ENCODE data around the gene PCDH9. TPM values are rescaled to one million over a fixed set of nuclear protein-coding genes. Genes with fewer than 3 reads are reported as not detected.

The PCDH9 gene
- total and polyA plus RNA-seq, 2 experiments from 2014 or later, result 0.31 to 0.52 TPM

DNA sequence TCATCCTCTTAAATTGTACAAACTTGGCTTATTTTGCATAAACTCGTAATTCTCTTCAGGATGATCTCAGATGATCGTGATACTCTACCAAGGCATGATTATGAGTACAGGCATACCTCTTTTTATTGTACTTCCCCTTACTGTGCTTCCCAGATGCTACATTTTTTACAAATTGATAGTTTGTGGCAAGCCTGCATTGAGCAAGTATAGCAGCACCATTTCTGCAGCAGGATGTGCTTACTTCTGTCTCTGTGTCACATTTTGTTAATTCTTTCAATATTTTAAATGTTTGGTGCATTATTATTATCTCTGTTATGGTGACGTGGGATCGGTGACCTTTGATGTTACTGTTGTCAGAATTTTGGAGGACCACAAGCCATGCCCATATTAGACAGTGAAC is 752.3 kb downstream of the PCDH9 start (continued):
- TF ChIP-seq, protein P1, sequence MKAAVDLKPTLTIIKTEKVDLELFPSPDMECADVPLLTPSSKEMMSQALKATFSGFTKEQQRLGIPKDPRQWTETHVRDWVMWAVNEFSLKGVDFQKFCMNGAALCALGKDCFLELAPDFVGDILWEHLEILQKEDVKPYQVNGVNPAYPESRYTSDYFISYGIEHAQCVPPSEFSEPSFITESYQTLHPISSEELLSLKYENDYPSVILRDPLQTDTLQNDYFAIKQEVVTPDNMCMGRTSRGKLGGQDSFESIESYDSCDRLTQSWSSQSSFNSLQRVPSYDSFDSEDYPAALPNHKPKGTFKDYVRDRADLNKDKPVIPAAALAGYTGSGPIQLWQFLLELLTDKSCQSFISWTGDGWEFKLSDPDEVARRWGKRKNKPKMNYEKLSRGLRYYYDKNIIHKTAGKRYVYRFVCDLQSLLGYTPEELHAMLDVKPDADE (IDR thresholded peaks at IDR 0.05), result no peak
- TF ChIP-seq EZH2 (IDR thresholded peaks at IDR 0.05; ENCODE audit: low read depth, unreplicated experiment) (no peak), EZH2phosphoT487 (IDR thresholded peaks at IDR 0.05; ENCODE audit: unreplicated experiment) (no peak), ZNF331 (CRISPR knock-in tag; IDR thresholded peaks at IDR 0.05; ENCODE audit: low read depth) (no peak), NANOG (IDR thresholded peaks at IDR 0.05; ENCODE audit: borderline replicate concordance) (no peak)
- TF ChIP-seq, protein P2, sequence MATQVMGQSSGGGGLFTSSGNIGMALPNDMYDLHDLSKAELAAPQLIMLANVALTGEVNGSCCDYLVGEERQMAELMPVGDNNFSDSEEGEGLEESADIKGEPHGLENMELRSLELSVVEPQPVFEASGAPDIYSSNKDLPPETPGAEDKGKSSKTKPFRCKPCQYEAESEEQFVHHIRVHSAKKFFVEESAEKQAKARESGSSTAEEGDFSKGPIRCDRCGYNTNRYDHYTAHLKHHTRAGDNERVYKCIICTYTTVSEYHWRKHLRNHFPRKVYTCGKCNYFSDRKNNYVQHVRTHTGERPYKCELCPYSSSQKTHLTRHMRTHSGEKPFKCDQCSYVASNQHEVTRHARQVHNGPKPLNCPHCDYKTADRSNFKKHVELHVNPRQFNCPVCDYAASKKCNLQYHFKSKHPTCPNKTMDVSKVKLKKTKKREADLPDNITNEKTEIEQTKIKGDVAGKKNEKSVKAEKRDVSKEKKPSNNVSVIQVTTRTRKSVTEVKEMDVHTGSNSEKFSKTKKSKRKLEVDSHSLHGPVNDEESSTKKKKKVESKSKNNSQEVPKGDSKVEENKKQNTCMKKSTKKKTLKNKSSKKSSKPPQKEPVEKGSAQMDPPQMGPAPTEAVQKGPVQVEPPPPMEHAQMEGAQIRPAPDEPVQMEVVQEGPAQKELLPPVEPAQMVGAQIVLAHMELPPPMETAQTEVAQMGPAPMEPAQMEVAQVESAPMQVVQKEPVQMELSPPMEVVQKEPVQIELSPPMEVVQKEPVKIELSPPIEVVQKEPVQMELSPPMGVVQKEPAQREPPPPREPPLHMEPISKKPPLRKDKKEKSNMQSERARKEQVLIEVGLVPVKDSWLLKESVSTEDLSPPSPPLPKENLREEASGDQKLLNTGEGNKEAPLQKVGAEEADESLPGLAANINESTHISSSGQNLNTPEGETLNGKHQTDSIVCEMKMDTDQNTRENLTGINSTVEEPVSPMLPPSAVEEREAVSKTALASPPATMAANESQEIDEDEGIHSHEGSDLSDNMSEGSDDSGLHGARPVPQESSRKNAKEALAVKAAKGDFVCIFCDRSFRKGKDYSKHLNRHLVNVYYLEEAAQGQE (IDR thresholded peaks at IDR 0.05; ENCODE audit: unreplicated experiment), result no peak

DNA sequence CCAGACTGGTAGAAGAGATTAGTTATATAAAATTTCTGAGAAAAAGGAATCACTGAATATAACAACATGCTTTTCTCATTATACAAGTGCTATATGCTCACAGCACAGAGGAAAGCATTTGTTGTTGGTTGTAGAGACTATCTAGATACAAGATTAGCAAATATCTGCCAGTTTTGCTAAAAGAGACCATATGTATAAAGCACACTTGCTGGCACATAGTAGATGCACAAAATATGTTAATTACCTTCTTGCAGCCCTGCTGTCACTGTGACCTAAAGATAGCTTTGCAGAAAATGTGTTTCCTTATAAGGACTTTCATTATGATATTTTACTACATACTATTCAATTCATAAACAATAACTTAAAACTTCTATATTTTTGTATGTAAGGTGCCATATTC is 755.1 kb downstream of the PCDH9 start:
- no peak for DNase-seq (ENCODE audit: low spot score)
- H3K36me3 Mint-ChIP-seq (ENCODE audit: low read depth), result 0 out of 3 replicates have a peak, but pooled peaks cover 2% of the 10 kb centered on the region
- no peak for ATAC-seq
- no peak overlapping the region for H3K4me3 ChIP-seq
- H3K9me2 ChIP-seq (ENCODE audit: insufficient read depth), result no peaks in the 10 kb centered on the region
- H2AFZ ChIP-seq, result no peak overlapping the region
- H3K27ac ChIP-seq (ENCODE audit: low read depth), result no peak overlapping the region
- H3K4me1 ChIP-seq (ENCODE audit: insufficient read depth), result no peaks in the 10 kb centered on the region
- H3K27ac Mint-ChIP-seq, result no peak overlapping the region
- H3K4me1 Mint-ChIP-seq, result no peaks in the 10 kb centered on the region
- H4K20me1 ChIP-seq (replicated peaks; ENCODE audit: insufficient read depth), result no peaks in the 10 kb centered on the region
- no peaks in the 10 kb centered on the region for H3K9me3 Mint-ChIP-seq
- no peaks in the 10 kb centered on the region for H3F3A ChIP-seq (replicated peaks; ENCODE audit: low read depth)
- no peaks in the 10 kb centered on the region for H3K27me3 ChIP-seq (ENCODE audit: insufficient read depth)
- H3K4me3 Mint-ChIP-seq, result no peak overlapping the region
- no peaks in the 10 kb centered on the region for H3K36me3 ChIP-seq (ENCODE audit: insufficient read depth)
- no peak overlapping the region for H3K4me2 ChIP-seq
- no peaks in the 10 kb centered on the region for H3K79me2 ChIP-seq (replicated peaks; ENCODE audit: insufficient read depth)
- no peaks in the 10 kb centered on the region for H3K27me3 Mint-ChIP-seq (ENCODE audit: insufficient read depth, low read depth, poor library complexity)
- no peak for TF ChIP-seq POLR2AphosphoS5 (IDR thresholded peaks at IDR 0.05; ENCODE audit: low read depth)
- TF ChIP-seq EZH2 (IDR thresholded peaks at IDR 0.05; ENCODE audit: low read depth, unreplicated experiment), result no peak
- no peak for TF ChIP-seq ZNF114 (CRISPR knock-in tag; IDR thresholded peaks at IDR 0.05)
- no peak for TF ChIP-seq ZNF331 (CRISPR knock-in tag; IDR thresholded peaks at IDR 0.05; ENCODE audit: low read depth)
- TF ChIP-seq, protein P1 (IDR thresholded peaks at IDR 0.05), result no peak
- TF ChIP-seq, protein P3, sequence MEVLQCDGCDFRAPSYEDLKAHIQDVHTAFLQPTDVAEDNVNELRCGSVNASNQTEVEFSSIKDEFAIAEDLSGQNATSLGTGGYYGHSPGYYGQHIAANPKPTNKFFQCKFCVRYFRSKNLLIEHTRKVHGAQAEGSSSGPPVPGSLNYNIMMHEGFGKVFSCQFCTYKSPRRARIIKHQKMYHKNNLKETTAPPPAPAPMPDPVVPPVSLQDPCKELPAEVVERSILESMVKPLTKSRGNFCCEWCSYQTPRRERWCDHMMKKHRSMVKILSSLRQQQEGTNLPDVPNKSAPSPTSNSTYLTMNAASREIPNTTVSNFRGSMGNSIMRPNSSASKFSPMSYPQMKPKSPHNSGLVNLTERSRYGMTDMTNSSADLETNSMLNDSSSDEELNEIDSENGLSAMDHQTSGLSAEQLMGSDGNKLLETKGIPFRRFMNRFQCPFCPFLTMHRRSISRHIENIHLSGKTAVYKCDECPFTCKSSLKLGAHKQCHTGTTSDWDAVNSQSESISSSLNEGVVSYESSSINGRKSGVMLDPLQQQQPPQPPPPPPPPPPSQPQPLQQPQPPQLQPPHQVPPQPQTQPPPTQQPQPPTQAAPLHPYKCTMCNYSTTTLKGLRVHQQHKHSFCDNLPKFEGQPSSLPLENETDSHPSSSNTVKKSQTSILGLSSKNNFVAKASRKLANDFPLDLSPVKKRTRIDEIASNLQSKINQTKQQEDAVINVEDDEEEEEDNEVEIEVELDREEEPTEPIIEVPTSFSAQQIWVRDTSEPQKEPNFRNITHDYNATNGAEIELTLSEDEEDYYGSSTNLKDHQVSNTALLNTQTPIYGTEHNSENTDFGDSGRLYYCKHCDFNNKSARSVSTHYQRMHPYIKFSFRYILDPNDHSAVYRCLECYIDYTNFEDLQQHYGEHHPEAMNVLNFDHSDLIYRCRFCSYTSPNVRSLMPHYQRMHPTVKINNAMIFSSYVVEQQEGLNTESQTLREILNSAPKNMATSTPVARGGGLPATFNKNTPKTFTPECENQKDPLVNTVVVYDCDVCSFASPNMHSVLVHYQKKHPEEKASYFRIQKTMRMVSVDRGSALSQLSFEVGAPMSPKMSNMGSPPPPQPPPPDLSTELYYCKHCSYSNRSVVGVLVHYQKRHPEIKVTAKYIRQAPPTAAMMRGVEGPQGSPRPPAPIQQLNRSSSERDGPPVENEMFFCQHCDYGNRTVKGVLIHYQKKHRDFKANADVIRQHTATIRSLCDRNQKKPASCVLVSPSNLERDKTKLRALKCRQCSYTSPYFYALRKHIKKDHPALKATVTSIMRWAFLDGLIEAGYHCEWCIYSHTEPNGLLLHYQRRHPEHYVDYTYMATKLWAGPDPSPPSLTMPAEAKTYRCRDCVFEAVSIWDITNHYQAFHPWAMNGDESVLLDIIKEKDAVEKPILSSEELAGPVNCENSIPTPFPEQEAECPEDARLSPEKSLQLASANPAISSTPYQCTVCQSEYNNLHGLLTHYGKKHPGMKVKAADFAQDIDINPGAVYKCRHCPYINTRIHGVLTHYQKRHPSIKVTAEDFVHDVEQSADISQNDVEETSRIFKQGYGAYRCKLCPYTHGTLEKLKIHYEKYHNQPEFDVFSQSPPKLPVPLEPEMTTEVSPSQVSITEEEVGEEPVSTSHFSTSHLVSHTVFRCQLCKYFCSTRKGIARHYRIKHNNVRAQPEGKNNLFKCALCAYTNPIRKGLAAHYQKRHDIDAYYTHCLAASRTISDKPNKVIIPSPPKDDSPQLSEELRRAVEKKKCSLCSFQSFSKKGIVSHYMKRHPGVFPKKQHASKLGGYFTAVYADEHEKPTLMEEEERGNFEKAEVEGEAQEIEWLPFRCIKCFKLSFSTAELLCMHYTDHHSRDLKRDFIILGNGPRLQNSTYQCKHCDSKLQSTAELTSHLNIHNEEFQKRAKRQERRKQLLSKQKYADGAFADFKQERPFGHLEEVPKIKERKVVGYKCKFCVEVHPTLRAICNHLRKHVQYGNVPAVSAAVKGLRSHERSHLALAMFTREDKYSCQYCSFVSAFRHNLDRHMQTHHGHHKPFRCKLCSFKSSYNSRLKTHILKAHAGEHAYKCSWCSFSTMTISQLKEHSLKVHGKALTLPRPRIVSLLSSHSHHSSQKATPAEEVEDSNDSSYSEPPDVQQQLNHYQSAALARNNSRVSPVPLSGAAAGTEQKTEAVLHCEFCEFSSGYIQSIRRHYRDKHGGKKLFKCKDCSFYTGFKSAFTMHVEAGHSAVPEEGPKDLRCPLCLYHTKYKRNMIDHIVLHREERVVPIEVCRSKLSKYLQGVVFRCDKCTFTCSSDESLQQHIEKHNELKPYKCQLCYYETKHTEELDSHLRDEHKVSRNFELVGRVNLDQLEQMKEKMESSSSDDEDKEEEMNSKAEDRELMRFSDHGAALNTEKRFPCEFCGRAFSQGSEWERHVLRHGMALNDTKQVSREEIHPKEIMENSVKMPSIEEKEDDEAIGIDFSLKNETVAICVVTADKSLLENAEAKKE (CRISPR knock-in tag; IDR thresholded peaks at IDR 0.05), result no peak
- no peak for TF ChIP-seq EZH2phosphoT487 (IDR thresholded peaks at IDR 0.05; ENCODE audit: unreplicated experiment)
- no peak for TF ChIP-seq JUNB (IDR thresholded peaks at IDR 0.05; ENCODE audit: unreplicated experiment)
- TF ChIP-seq CREB1 (CRISPR knock-in tag; IDR thresholded peaks at IDR 0.05; ENCODE audit: low read depth), result no peak
- TF ChIP-seq NANOG (IDR thresholded peaks at IDR 0.05; ENCODE audit: borderline replicate concordance), result no peak

All from GM23338 (cell line).